Right cardiac atrium (tissue), 5 donors: Measurements from ENCODE around the gene SCAP. TPM values are rescaled to one million over a fixed set of nuclear protein-coding genes. Genes with fewer than 3 reads are reported as not detected.

Source experiments
- ATAC-seq, 2 donors: fragments of 200-7000 bp; cut with Tn5 transposase; one replicate each; pipeline versions ENCODE4 v1.8.0 to v1.9.1; 2020; ENCODE audit warnings: moderate library complexity in 2 of 2, mild to moderate bottlenecking in 1 of 2
- DNase-seq, 3 donors: peaks; one replicate each; pipeline ENCODE4 v3.0.0-alpha.2; 2020
- H3K27ac ChIP-seq: one replicate; pipeline ENCODE4 v1.5.1; 2013; ENCODE audit warnings: mild to moderate bottlenecking, low read length, control low read depth, moderate library complexity
- H3K27me3 ChIP-seq: one replicate; pipeline ENCODE4 v1.6.1; 2013; ENCODE audit not compliant: control insufficient read depth, insufficient read depth
- H3K4me1 ChIP-seq: one replicate; pipeline ENCODE4 v1.6.1; 2013; ENCODE audit warnings: low read length; ENCODE audit not compliant: control insufficient read depth, insufficient read depth
- H3K4me3 ChIP-seq: one replicate; pipeline ENCODE4 v1.5.1; 2013; ENCODE audit warnings: low read length, control low read depth
- H3K9me3 ChIP-seq: one replicate; pipeline ENCODE4 v1.6.1; 2013; ENCODE audit warnings: low read length; ENCODE audit not compliant: control insufficient read depth
- WGBS: extraction: QIAGEN DNeasy Blood & Tissue Kit; methylation state at CpG from one replicate; pipeline ENCODE4 v1.1.7; 2013; 5-methylcytosine and 5-hydroxymethylcytosine counted together
- intact Hi-C, 4 donors: fragments of 100-400 bp; cut with DNase I; formaldehyde crosslinking; loops; one replicate each; pipeline versions ENCODE4 v1.11.0 to v1.14.0; 2022 to 2023
- polyA plus RNA-seq: library from polyadenylated mRNA; stranded (reverse); fragments of 200-250 nt; gene quantifications from one replicate; pipeline ENCODE4 v1.2.3, GENCODE V29; 2013
- total RNA-seq, 4 donors: library from RNA; stranded (reverse); fragmentation: NEBNext Ultra II Directional; extraction: Animal tissue kit (Norgen Biotek cat#: 25700); gene quantifications; one replicate each; pipeline ENCODE4 v1.2.1, GENCODE V29; 2021
- donor health status: healthy with polysubstance abuse.
- donor health status: DM: no; HTN: yes; CAD: no.
- donor health status: DM: no; HTN: no; CAD: no.
- donor health status: DM: no; HTN: yes; CAD: no; lungs with severe emphysema.
- donor health status: DM: yes; HTN: yes; CAD: no.

The SCAP gene
- total and polyA plus RNA-seq, 5 donors, result 31.1 to 46.6 (median 41.7) TPM

- no peaks in the 10 kb centered on the region for H3K9me3 ChIP-seq
- peaks cover 6% of the 10 kb centered on the region for H3K4me1 ChIP-seq
- no peaks in the 10 kb centered on the region for H3K27me3 ChIP-seq
- no peak overlapping the region for H3K27ac ChIP-seq
- intact Hi-C loops, result loop anchor here in 2 of 4 donors (2.0 to 5.0 kb wide), 2 partner anchors 50 to 52 kb away; partner anchors contain the start of gene SCAP (in 1 of the 2)
- DNase-seq, result no peak
- WGBS, result 89% methylated on average over 9 of the region's 9 CpGs
- no peak for ATAC-seq
- no peak overlapping the region for H3K4me3 ChIP-seq
These were observed 53.0 kb downstream of the SCAP start for GRCh38 chr3:47422743-47423142.

- intact Hi-C loops, result loop anchor here in 3 of 4 donors (2.0 to 5.0 kb wide), 3 partner anchors 50 to 55 kb away; partner anchors contain the start of gene SCAP (in 1 of the 3)
- WGBS, result 82% methylated on average over 13 of the region's 13 CpGs
- ATAC-seq (peak; percentile 12 to 40), DNase-seq (peak in 2 of 3 donors; percentile 62 to 70)
- no peaks in the 10 kb centered on the region for H3K9me3 ChIP-seq
- peaks cover 6% of the 10 kb centered on the region for H3K4me1 ChIP-seq
- peak overlapping the region; percentile 38 for H3K27ac ChIP-seq
- H3K4me3 ChIP-seq, result no peak overlapping the region
- no peaks in the 10 kb centered on the region for H3K27me3 ChIP-seq
These were observed 53.7 kb downstream of the SCAP start for GRCh38 chr3:47421741-47422649.

- Histone ChIP-seq H3K4me3 (no peak overlapping the region), H3K4me1 (peaks cover 6% of the 10 kb centered on the region), H3K27me3 (no peaks in the 10 kb centered on the region), H3K9me3 (no peaks in the 10 kb centered on the region), H3K27ac (peak overlapping the region; percentile 38)
- intact Hi-C loops, result loop anchor here in 2 of 4 donors (2.0 to 5.0 kb wide), 2 partner anchors 52 to 56 kb away; no protein-coding TSS in a partner anchor
- peak; percentile 70 to 78 for ATAC-seq
- WGBS, result 70% methylated on average over 29 of the region's 29 CpGs
- peak; percentile 85 to 95 (median 92) for DNase-seq
These were observed 54.9 kb downstream of the SCAP start for GRCh38 chr3:47420511-47421484.

GRCh38 chr3:47420044-47420430, 55.7 kb downstream of the SCAP start:
- intact Hi-C loops, result loop anchor here in 2 of 4 donors (2.0 to 5.0 kb wide), 2 partner anchors 52 to 57 kb away; no protein-coding TSS in a partner anchor
- 93% methylated on average over 5 of the region's 5 CpGs for WGBS
- ATAC-seq (no peak), DNase-seq (no peak)
- Histone ChIP-seq H3K9me3 (no peaks in the 10 kb centered on the region), H3K4me1 (peaks cover 6% of the 10 kb centered on the region), H3K4me3 (no peak overlapping the region), H3K27me3 (no peaks in the 10 kb centered on the region), H3K27ac (no peak overlapping the region)

GRCh38 chr3:47419083-47420043, 56.4 kb downstream of the SCAP start:
- no peak overlapping the region for H3K4me3 ChIP-seq
- intact Hi-C loops, result loop anchor here in 2 of 4 donors (2.0 to 5.0 kb wide), 2 partner anchors 53 to 57 kb away; no protein-coding TSS in a partner anchor
- ATAC-seq, result no peak
- DNase-seq, result peak in 1 of 3 donors; percentile 54
- 89% methylated on average over 17 of the region's 17 CpGs for WGBS
- H3K27me3 ChIP-seq, result no peaks in the 10 kb centered on the region
- no peaks in the 10 kb centered on the region for H3K9me3 ChIP-seq
- no peak overlapping the region for H3K27ac ChIP-seq
- H3K4me1 ChIP-seq, result peaks cover 6% of the 10 kb centered on the region

- H3K4me1 ChIP-seq, result peaks cover 6% of the 10 kb centered on the region
- intact Hi-C loops, result no loop called here
- 91% methylated on average over 53 of the region's 53 CpGs for WGBS
- peak in 2 of 3 donors; percentile 50 to 62 for DNase-seq
- ATAC-seq, result no peak
- no peak overlapping the region for H3K4me3 ChIP-seq
- H3K9me3 ChIP-seq, result no peaks in the 10 kb centered on the region
- H3K27me3 ChIP-seq, result no peaks in the 10 kb centered on the region
- no peak overlapping the region for H3K27ac ChIP-seq
These were observed 57.3 kb downstream of the SCAP start for GRCh38 chr3:47418167-47419082.

- peak in 1 of 3 donors; percentile 47 for DNase-seq
- Histone ChIP-seq H3K27ac (no peak overlapping the region), H3K27me3 (no peaks in the 10 kb centered on the region), H3K4me1 (no peaks in the 10 kb centered on the region), H3K4me3 (no peak overlapping the region), H3K9me3 (no peaks in the 10 kb centered on the region)
- intact Hi-C loops, result no loop called here
- 84% methylated on average over 9 of the region's 9 CpGs for WGBS
- no peak for ATAC-seq
These were observed 59.7 kb downstream of the SCAP start for GRCh38 chr3:47416041-47416440.

GRCh38 chr3:47414666-47415587, 60.8 kb downstream of the SCAP start:
- ATAC-seq (no peak), DNase-seq (peak in 1 of 3 donors; percentile 58)
- Histone ChIP-seq H3K4me3 (no peak overlapping the region), H3K27ac (no peak overlapping the region), H3K27me3 (no peaks in the 10 kb centered on the region), H3K4me1 (no peaks in the 10 kb centered on the region), H3K9me3 (no peaks in the 10 kb centered on the region)
- intact Hi-C loops, result no loop called here
- 70% methylated on average over 16 of the region's 16 CpGs for WGBS
